Measurements from ENCODE around the gene NPM1. TPM values are rescaled to one million over a fixed set of nuclear protein-coding genes. Genes with fewer than 3 reads are reported as not detected.
A peak's percentile ranks its signal among the peaks of the same experiment; 100 is the strongest.
"Not testable (repeated sequence)": the region's sequence is repeated elsewhere in the genome, so short reads cannot be mapped to it uniquely, and the experiment has no call there.

The NPM1 gene
- total RNA-seq, 1 donor from 2014 or later: 3,066 TPM

GRCh38 chr5:171390883-171391677, 3.4 kb downstream of the NPM1 start:
- Mint-ChIP-seq H3K27ac (peak overlapping the region; percentile 58), H3K4me1 (peaks cover 45% of the 10 kb centered on the region), H3K27me3 (peaks cover 7% of the 10 kb centered on the region), H3K4me3 (peak overlapping the region; percentile 94), H3K36me3 (ENCODE audit: low read depth) (peaks cover 81% of the 10 kb centered on the region), H3K9me3 (peaks cover 3% of the 10 kb centered on the region)
- intact Hi-C loops (cut with micrococcal nuclease): no loop called here
- no peak for DNase-seq

- no peak for DNase-seq
- H3K4me3 Mint-ChIP-seq: peak overlapping the region; percentile 64
- peaks cover 3% of the 10 kb centered on the region for H3K9me3 Mint-ChIP-seq
- peaks cover 89% of the 10 kb centered on the region for H3K36me3 Mint-ChIP-seq (ENCODE audit: low read depth)
- H3K27me3 Mint-ChIP-seq: peaks cover 7% of the 10 kb centered on the region
- H3K4me1 Mint-ChIP-seq: peaks cover 50% of the 10 kb centered on the region
- H3K27ac Mint-ChIP-seq: no peak overlapping the region
- intact Hi-C loops (cut with micrococcal nuclease): loop anchor here (2.0 kb wide), 1 partner anchor 17 kb away; no protein-coding TSS in a partner anchor
These were observed 4.4 kb downstream of the NPM1 start for GRCh38 chr5:171391996-171392577.

- intact Hi-C loops (cut with micrococcal nuclease): loop anchor here (2.0 kb wide), 1 partner anchor 16 kb away; no protein-coding TSS in a partner anchor
- H3K27me3 Mint-ChIP-seq: peaks cover 3% of the 10 kb centered on the region
- peaks cover 90% of the 10 kb centered on the region for H3K36me3 Mint-ChIP-seq (ENCODE audit: low read depth)
- H3K9me3 Mint-ChIP-seq: peaks cover 2% of the 10 kb centered on the region
- peaks cover 47% of the 10 kb centered on the region for H3K4me1 Mint-ChIP-seq
- peak overlapping the region; percentile 64 for H3K4me3 Mint-ChIP-seq
- peak overlapping the region; percentile 60 for H3K27ac Mint-ChIP-seq
- no peak for DNase-seq
These were observed 5.0 kb downstream of the NPM1 start for GRCh38 chr5:171392585-171393159.

- Mint-ChIP-seq H3K9me3 (no peaks in the 10 kb centered on the region), H3K27me3 (no peaks in the 10 kb centered on the region), H3K27ac (no peak overlapping the region), H3K36me3 (ENCODE audit: low read depth) (peaks cover 86% of the 10 kb centered on the region), H3K4me1 (peaks cover 45% of the 10 kb centered on the region), H3K4me3 (peak overlapping the region; percentile 29)
- intact Hi-C loops (cut with micrococcal nuclease): no loop called here
- no peak for DNase-seq
These were observed 7.4 kb downstream of the NPM1 start for GRCh38 chr5:171395042-171395441.

- peaks cover 32% of the 10 kb centered on the region for H3K4me1 Mint-ChIP-seq
- DNase-seq; H3K9me3 Mint-ChIP-seq; H3K27me3 Mint-ChIP-seq; H3K4me3 Mint-ChIP-seq; intact Hi-C loops (cut with micrococcal nuclease); H3K27ac Mint-ChIP-seq: not testable (repeated sequence)
- peaks cover 85% of the 10 kb centered on the region for H3K36me3 Mint-ChIP-seq (ENCODE audit: low read depth)
These were observed 8.9 kb downstream of the NPM1 start for GRCh38 chr5:171396583-171396982.

- DNase-seq: no peak
- intact Hi-C loops (cut with micrococcal nuclease): no loop called here
- Mint-ChIP-seq H3K4me1 (peaks cover 34% of the 10 kb centered on the region), H3K27ac (peak overlapping the region; percentile 37), H3K36me3 (ENCODE audit: low read depth) (peaks cover 82% of the 10 kb centered on the region), H3K9me3 (no peaks in the 10 kb centered on the region), H3K4me3 (no peak overlapping the region), H3K27me3 (no peaks in the 10 kb centered on the region)
These were observed 9.5 kb downstream of the NPM1 start for GRCh38 chr5:171397190-171397589.

GRCh38 chr5:171397599-171397998, 9.9 kb downstream of the NPM1 start:
- intact Hi-C loops (cut with micrococcal nuclease): no loop called here
- Mint-ChIP-seq H3K4me1 (peaks cover 32% of the 10 kb centered on the region), H3K27me3 (no peaks in the 10 kb centered on the region), H3K4me3 (no peak overlapping the region), H3K9me3 (no peaks in the 10 kb centered on the region), H3K36me3 (ENCODE audit: low read depth) (peaks cover 79% of the 10 kb centered on the region), H3K27ac (no peak overlapping the region)
- peak; percentile 41 for DNase-seq

GRCh38 chr5:171398660-171399059, 11.0 kb downstream of the NPM1 start:
- DNase-seq: peak; percentile 33
- H3K27ac Mint-ChIP-seq; H3K27me3 Mint-ChIP-seq; H3K4me3 Mint-ChIP-seq; intact Hi-C loops (cut with micrococcal nuclease); H3K9me3 Mint-ChIP-seq: not testable (repeated sequence)
- H3K36me3 Mint-ChIP-seq (ENCODE audit: low read depth): peaks cover 71% of the 10 kb centered on the region
- peaks cover 26% of the 10 kb centered on the region for H3K4me1 Mint-ChIP-seq

- no peak overlapping the region for H3K4me3 Mint-ChIP-seq
These were observed 12.5 kb downstream of the NPM1 start for GRCh38 chr5:171400169-171400568.

GRCh38 chr5:171401167-171401947, 13.7 kb downstream of the NPM1 start:
- H3K4me3 Mint-ChIP-seq: no peak overlapping the region
- peaks cover 66% of the 10 kb centered on the region for H3K36me3 Mint-ChIP-seq (ENCODE audit: low read depth)
- intact Hi-C loops (cut with micrococcal nuclease): no loop called here
- peaks cover 32% of the 10 kb centered on the region for H3K4me1 Mint-ChIP-seq
- H3K27me3 Mint-ChIP-seq: no peaks in the 10 kb centered on the region
- no peaks in the 10 kb centered on the region for H3K9me3 Mint-ChIP-seq
- no peak for DNase-seq
- H3K27ac Mint-ChIP-seq: no peak overlapping the region

More at GRCh38 chr5:171400169-171400568, 12.5 kb downstream of the NPM1 start:
- peaks cover 26% of the 10 kb centered on the region for H3K4me1 Mint-ChIP-seq
- no peaks in the 10 kb centered on the region for H3K9me3 Mint-ChIP-seq
- no peaks in the 10 kb centered on the region for H3K27me3 Mint-ChIP-seq
- peaks cover 64% of the 10 kb centered on the region for H3K36me3 Mint-ChIP-seq (ENCODE audit: low read depth)
- peak overlapping the region; percentile 32 for H3K27ac Mint-ChIP-seq
- no peak for DNase-seq
- intact Hi-C loops (cut with micrococcal nuclease): no loop called here

GRCh38 chr5:171402751-171403150, 15.1 kb downstream of the NPM1 start:
- H3K9me3 Mint-ChIP-seq; H3K4me3 Mint-ChIP-seq; H3K27me3 Mint-ChIP-seq; DNase-seq; intact Hi-C loops (cut with micrococcal nuclease); H3K27ac Mint-ChIP-seq: not testable (repeated sequence)
- Mint-ChIP-seq H3K36me3 (ENCODE audit: low read depth) (peaks cover 66% of the 10 kb centered on the region), H3K4me1 (peaks cover 30% of the 10 kb centered on the region)

- Mint-ChIP-seq H3K9me3 (no peaks in the 10 kb centered on the region), H3K4me3 (no peak overlapping the region), H3K4me1 (peaks cover 32% of the 10 kb centered on the region), H3K27ac (peak overlapping the region; percentile 32), H3K36me3 (ENCODE audit: low read depth) (peaks cover 67% of the 10 kb centered on the region), H3K27me3 (no peaks in the 10 kb centered on the region)
- no peak for DNase-seq
- intact Hi-C loops (cut with micrococcal nuclease): no loop called here
These were observed 18.0 kb downstream of the NPM1 start for GRCh38 chr5:171405615-171406014.

GRCh38 chr5:171407234-171407633, 19.6 kb downstream of the NPM1 start:
- DNase-seq: no peak
- H3K4me1 Mint-ChIP-seq: peaks cover 33% of the 10 kb centered on the region
- H3K27ac Mint-ChIP-seq: no peak overlapping the region
- H3K36me3 Mint-ChIP-seq (ENCODE audit: low read depth): peaks cover 69% of the 10 kb centered on the region
- no peak overlapping the region for H3K4me3 Mint-ChIP-seq
- no peaks in the 10 kb centered on the region for H3K27me3 Mint-ChIP-seq
- no peaks in the 10 kb centered on the region for H3K9me3 Mint-ChIP-seq
- intact Hi-C loops (cut with micrococcal nuclease): no loop called here
